ENCODE data around the gene ZNF287.

ZNF287 gene

DNA sequence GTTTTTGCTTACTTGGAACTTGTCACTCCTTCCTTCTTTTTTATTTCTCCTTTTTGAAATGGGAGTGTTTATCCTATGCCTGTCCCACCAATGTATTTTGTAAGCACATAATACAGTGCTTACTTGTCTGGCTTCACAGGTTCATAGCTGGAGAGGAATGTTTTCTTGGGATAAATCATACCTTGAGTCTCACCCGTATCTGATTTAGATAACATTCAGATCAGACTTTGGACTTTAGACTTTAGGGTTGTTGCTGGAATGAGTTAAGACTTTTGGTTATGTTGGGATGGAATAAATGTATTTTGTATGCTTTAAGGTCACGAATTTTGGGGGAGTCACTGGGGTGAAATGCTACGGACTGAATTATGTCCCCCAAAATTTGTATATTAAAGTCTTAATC lies 64.0 kb downstream of the ZNF287 start:
- Mint-ChIP-seq H3K4me1 (ENCODE audit: low read depth) (no peaks in the 10 kb centered on the region), H3K36me3 (ENCODE audit: low read depth) (no peaks in the 10 kb centered on the region), H3K27me3 (ENCODE audit: low read depth) (peaks cover 9% of the 10 kb centered on the region), H3K4me3 (no peak overlapping the region), H3K9me3 (no peaks in the 10 kb centered on the region), H3K27ac (no peak overlapping the region)
- no peak for DNase-seq (ENCODE audit: low spot score)

All from T-helper 2 cell treated with Interferon-gamma antibody and Interleukin-4, amounts not matched to agents 5 μg/mL and 100 μg/mL, for 36 hours (primary cell).